Embryonic facial prominence (tissue), 1 donor: Measurements from ENCODE around the gene KDM2B.
"Not testable (repeated sequence)": the region's sequence is repeated elsewhere in the genome, so short reads cannot be mapped to it uniquely, and the experiment has no call there.

Experiments used
- DNase-seq: peaks from one replicate; pipeline ENCODE4 v3.0.0-alpha.2; 2016; ENCODE audit errors: extremely low spot score

KDM2B gene

DNA sequence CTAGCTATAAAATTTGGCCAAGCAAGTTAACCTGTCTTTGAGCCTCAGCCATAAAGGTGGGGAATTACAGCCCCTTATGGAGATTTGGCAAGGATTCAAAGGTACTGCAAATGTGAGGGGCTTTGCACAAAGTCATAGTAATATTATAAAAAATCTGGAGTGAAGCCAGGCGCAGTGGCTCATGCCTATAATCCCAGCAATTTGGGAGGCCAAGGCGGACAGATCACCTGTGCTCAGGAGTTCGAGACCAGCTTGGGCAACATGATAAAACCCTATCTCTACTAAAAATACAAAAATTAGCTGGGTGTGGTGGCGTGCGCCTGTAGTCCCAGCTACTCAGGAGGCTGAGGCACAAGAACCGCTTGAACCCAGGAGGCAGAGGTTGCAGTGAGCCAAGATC lies 4.1 kb upstream of the KDM2B start:
- DNase-seq, result not testable (repeated sequence)

- not testable (repeated sequence) for DNase-seq
Measured at GRCh38 chr12:121583334-121583661, 2.5 kb upstream of the KDM2B start.

GRCh38 chr12:121582583-121583333 lies 1.9 kb upstream of the KDM2B start:
- no peak for DNase-seq

DNA sequence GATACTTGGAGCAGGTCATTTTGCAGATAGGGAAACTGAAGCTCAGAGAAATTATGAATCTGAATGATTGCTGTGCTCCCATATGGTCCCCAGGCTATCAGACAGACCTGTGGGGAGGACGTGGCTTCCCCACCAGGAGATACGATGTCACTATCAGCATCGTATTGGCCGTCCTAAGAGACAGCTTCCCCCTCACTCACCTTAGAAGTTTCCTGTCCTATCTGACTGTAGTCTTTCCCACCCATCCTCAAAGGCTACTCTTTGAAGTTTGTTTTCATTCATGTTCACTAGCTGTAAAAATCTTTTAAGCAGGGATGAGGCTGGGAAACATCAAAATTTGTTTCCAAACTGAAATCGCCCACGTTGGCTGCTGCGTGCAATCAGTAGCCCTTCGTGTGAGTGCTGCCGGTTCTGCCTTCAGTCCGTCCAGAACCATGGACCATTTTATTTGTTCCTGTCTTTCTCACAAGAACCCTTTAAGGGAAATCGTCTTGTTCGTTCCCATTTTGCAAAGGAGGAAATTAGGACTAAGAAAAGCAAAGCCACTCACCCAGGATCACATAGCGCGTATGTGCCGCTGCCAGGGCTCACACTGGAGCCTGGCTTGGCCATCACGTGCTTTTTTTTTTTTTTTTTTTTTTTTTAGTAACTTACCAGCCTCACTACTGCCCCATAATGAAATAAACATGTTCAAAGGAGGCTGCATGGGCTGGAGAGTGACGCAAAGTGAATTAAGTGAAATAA lies 1.0 kb upstream of the KDM2B start:
- DNase-seq, result no peak

DNA sequence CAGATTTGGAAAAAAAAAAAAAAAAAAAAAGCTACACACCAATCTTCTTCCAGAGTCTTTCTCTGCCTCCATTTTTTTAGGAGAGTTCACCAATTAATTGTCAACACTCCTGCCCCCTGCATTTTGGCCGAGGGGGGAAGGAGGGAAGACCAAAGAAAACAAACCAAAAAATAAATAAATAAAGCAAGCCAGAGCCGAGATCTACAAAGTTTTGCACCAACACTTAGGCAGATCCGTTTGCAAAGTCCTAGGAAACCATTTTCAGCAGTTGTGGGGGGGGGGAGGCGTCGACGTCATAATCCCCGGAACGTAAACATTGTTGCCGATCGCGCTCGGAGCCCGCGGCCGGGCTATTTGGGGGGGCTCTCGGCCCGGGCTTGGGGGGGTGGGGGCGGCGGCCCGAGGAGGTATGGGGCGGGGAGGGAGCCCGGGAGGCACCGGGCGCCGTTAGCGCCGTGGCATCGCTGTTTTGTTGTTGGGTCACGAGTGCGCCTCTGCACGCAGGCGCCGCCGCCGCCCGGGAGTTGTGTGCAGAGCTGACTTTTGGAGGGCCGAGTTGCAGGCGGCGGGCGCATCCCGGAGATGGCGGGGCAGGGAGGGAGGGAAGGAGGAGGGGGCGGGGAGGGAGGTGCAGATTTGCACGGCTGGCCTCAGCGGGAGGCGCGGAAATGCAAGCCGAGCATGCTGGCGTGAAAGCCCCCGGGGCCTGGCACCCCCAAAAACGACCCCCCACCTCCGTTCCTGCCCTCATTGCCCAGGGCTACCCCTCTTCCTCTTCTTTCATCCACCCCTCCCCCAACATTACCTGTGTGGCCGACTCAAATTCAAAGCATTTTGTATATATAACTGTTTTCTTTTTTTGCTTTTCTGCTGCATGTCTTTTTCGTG lies 598 bp downstream of the KDM2B start:
- DNase-seq, result no peak

- no peak for DNase-seq
Measured at GRCh38 chr12:121579190-121579791, 1.5 kb downstream of the KDM2B start.

- DNase-seq, result no peak
Measured at GRCh38 chr12:121578230-121579189, 2.3 kb downstream of the KDM2B start.

DNA sequence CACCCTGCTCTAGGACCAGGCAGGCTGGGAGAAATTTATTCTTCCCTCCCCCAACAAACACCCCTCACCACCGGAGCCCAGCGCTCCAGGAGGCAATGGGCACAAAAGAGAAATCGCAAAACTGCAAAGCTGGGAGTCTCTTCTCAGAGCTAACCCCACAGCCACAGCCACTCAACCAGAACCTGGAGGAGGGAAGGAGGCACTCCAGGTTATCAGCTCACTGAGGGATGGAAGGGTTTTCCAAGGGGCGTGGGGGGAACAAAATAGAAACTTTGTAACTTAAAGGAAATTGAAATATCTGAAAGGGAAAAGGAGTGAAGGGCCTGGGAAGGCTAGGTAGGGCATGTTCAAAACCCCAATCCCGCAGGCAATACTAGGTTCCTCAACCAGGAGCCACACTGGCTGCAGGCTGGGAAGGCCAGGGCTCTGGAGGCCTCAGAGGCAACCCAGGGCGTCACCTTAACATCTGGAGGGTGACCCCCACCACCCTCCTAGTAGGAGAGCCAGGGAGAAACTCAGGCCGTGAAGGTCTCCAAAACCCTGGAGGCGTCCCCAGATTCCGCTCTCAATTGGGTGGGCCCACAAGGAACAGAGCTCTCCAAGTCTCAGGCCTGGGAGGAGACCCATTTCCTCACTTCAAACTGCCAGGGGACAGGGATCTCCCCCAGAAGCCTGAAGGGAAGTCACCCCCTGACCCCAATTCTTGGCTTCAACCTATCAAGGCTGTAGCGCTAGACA lies 3.2 kb downstream of the KDM2B start:
- no peak for DNase-seq

DNA sequence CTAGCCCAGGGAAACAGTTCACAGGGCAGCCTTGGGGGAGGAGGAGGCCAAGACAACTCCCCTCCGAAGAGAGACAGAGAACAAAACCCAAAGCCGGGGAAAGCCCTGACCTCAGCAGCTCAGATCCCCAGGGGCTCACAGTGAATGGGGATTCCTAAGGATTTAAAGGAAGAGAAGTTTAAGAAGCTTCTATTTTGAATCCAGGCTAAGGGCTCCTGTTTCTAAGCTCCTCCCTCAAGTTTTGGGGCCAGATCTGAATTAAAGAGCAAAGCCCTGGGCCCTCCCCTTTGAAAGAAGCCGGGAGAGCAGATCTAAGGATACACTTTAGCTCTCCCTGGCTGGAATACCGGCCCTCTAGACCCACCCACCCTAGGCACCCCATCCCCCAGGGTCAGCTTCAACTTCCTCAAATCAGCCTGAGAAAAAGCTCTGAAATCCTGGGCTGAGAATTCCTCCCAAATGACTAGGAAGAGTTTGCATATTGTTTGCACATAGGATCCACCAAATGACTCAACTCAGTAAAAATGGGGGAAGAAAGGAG lies 3.9 kb downstream of the KDM2B start:
- no peak for DNase-seq

- DNase-seq, result no peak
Measured at GRCh38 chr12:121575952-121576625, 4.7 kb downstream of the KDM2B start.

- DNase-seq, result no peak
Measured at GRCh38 chr12:121575051-121575450, 5.8 kb downstream of the KDM2B start.

GRCh38 chr12:121574025-121574424 lies 6.8 kb downstream of the KDM2B start:
- DNase-seq, result no peak

DNA sequence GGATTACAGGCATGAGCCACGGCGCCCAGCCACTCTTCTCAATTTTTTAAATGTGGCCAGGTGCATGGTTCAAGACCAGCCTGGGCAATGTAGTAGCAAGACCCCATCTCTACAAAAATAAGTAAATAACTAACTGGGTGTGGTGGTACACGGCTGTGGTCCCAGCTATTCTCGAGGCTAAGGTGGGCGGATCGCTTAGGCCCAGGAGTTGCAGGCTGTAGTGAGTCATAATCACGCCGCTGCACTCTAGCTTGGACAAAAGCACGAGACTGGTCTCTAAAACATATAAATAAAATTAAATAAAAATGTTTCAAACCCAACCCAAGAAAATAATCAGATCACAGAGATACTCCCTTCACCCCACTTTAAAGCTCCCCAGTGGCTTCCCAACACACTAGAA lies 8.9 kb downstream of the KDM2B start:
- no peak for DNase-seq

- DNase-seq, result no peak
Measured at GRCh38 chr12:121570467-121571283, 10.1 kb downstream of the KDM2B start.

DNA sequence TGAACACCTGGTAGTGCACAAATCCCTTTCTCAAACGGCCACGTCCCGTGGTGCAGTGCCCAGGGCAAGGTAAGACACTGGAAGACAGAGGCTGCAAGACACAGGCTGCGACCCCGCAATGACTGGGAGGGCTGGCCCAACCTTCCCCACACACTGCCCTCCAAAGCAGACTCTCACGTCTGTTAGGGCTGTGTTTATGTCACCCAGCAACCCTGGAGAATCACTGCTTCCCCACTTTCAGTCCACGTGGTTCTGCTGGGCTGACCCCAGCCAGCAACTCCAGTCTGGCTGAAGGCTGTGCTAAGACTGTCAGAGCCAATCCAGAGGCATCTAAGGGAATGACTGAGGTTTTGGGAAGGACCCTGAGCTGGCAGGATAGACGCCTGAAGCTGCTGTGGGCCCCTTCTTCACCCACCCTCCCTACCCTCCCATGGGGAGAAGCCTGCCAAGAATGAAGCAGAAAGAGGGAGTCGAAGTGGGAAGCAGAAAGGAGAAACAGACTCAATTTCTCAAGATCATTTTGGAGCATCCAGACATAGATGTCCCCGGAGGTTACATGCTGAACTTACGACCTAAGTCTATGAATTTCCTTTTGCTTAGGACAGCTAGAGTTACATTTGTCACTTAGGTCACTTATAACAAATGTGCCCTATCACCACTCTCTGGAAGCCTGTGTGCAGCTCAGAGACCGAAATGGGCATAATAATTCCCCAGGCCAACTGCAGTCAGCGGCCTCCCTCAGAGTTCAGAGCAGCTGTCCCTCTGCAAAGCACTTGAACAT lies 11.7 kb downstream of the KDM2B start:
- no peak for DNase-seq

GRCh38 chr12:121568518-121568917 lies 12.3 kb downstream of the KDM2B start:
- no peak for DNase-seq

DNA sequence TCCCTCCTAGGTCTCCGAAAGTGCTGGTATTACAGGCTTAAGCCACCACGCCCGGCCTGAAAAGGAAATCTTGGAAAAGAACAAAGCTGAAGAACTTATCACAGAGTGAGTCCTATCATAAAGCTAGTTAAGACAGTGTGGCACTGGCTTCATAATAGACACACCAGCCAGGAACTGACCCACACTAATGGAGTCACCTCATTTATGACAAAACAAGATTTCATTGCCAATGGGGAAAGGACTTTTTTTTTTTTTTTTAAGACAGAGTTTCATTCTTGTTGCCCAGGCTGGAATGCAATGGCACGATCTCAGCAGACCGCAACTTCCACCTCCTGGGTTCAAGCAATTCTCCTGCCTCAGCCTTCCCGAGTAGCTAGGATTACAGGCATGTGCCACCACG lies 15.7 kb downstream of the KDM2B start:
- DNase-seq, result no peak

DNA sequence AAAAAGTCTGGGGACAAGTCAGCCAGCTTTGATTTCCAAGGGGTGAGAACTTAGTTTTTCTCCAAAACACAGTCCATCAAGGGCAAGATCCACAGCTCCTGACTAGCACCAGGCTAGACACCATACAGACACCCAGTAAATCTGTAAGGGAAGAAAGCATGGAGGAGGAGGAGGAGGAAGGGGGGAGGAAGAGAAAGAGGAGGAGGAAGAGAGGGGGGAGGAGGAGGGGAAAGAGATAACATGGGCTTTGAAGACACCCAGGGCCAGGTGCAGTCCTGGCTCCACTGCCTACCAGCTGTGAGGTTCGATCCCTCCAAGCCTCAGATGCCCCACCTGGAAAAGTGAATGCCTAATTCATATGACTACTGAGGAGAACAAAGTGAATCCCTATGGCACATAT lies 18.3 kb downstream of the KDM2B start:
- no peak for DNase-seq
